HL-60 (cell line): ENCODE results near the gene FAM83G.

ENCODE experiments used
- DNase-seq, 2 experiments: peaks; one replicate each; pipeline ENCODE4 v3.0.0-alpha.2; 2010 to 2020; ENCODE audit warnings: low read depth in 1 of 2, low spot score in 1 of 2
- H3K27ac ChIP-seq: fragments of 250-450 bp; sonication (Bioruptor Pico); replicated peaks from 2 replicates; pipeline ENCODE4 v1.5.1; 2020; ENCODE audit warnings: mild to moderate bottlenecking, moderate library complexity
- H3K27me3 ChIP-seq: fragments of 250-450 bp; sonication (Bioruptor Pico); 2 replicates; pipeline ENCODE4 v1.5.1; 2021; ENCODE audit warnings: mild to moderate bottlenecking, moderate library complexity; ENCODE audit not compliant: insufficient read depth, poor library complexity, severe bottlenecking
- H3K4me3 ChIP-seq: replicated peaks from 2 replicates; pipeline ENCODE4 v1.5.1; 2011; ENCODE audit warnings: mild to moderate bottlenecking, control low read depth, low read length; ENCODE audit not compliant: insufficient read depth
- GABPA ChIP-seq: IDR thresholded peaks from 2 replicates; pipeline ENCODE4 v1.6.1; 2012; ENCODE audit warnings: low read depth
- POLR2AphosphoS5 ChIP-seq: IDR thresholded peaks from 2 replicates; pipeline ENCODE4 v1.6.1; 2012; ENCODE audit warnings: low read depth
- SPI1 ChIP-seq: IDR thresholded peaks from 2 replicates; pipeline ENCODE4 v1.6.1; 2012; ENCODE audit warnings: low read depth, mild to moderate bottlenecking, borderline replicate concordance
- TF ChIP-seq, protein P1 (sequence below): IDR thresholded peaks from one replicate; pipeline ENCODE4 v1.5.1; 2011; ENCODE audit warnings: low read length, control low read depth, inconsistent platforms; ENCODE audit not compliant: insufficient read depth
- TF ChIP-seq, protein P2 (sequence below): IDR thresholded peaks from 2 replicates; pipeline ENCODE4 v1.6.1; 2012; ENCODE audit warnings: low read depth; ENCODE audit not compliant: insufficient replicate concordance

The FAM83G gene

DNA sequence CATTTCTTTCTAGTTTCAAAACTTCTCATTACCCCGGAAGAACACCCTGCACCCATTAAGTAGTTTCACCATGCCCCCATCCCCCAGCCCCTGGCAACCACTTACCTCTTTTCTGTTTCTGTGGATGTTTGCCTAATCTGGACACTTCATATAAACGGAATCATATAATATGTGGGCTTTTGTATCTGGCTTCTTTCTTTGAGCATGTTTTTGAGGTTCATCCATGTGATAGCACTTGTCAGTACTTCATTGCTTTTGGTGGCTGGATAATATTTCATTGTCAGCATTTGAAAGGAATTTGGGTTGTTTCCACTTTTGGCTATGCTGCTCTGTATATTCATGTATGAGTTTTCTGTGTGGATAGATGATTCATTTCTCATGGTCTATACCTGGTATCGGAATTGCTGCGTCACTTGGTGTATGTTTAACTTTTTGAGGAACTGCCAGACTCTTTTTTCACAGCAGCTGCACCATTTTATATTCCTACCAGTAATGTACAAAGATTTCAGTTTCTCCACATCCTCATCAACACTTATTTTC is 82.6 kb downstream of the FAM83G start:
- DNase-seq: peak in 1 of 2 experiments; percentile 12
- Histone ChIP-seq H3K27ac (peak overlapping the region; percentile 16; the same call in 1 of the 2 replicates), H3K4me3 (no peak overlapping the region), H3K27me3 (no peaks in the 10 kb centered on the region)
- TF ChIP-seq GABPA (no peak), SPI1 (peak; percentile 59; the same call in 1 of the 2 replicates)
- TF ChIP-seq, protein P1, sequence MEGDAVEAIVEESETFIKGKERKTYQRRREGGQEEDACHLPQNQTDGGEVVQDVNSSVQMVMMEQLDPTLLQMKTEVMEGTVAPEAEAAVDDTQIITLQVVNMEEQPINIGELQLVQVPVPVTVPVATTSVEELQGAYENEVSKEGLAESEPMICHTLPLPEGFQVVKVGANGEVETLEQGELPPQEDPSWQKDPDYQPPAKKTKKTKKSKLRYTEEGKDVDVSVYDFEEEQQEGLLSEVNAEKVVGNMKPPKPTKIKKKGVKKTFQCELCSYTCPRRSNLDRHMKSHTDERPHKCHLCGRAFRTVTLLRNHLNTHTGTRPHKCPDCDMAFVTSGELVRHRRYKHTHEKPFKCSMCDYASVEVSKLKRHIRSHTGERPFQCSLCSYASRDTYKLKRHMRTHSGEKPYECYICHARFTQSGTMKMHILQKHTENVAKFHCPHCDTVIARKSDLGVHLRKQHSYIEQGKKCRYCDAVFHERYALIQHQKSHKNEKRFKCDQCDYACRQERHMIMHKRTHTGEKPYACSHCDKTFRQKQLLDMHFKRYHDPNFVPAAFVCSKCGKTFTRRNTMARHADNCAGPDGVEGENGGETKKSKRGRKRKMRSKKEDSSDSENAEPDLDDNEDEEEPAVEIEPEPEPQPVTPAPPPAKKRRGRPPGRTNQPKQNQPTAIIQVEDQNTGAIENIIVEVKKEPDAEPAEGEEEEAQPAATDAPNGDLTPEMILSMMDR: no peak

- no peak for DNase-seq
- Histone ChIP-seq H3K27ac (no peak overlapping the region; the same call in 1 of the 2 replicates), H3K27me3 (no peaks in the 10 kb centered on the region), H3K4me3 (no peak overlapping the region)
- no peak for TF ChIP-seq POLR2AphosphoS5
- TF ChIP-seq SPI1: no peak
- TF ChIP-seq, protein P1: no peak
- no peak for TF ChIP-seq GABPA
- TF ChIP-seq, protein P2, sequence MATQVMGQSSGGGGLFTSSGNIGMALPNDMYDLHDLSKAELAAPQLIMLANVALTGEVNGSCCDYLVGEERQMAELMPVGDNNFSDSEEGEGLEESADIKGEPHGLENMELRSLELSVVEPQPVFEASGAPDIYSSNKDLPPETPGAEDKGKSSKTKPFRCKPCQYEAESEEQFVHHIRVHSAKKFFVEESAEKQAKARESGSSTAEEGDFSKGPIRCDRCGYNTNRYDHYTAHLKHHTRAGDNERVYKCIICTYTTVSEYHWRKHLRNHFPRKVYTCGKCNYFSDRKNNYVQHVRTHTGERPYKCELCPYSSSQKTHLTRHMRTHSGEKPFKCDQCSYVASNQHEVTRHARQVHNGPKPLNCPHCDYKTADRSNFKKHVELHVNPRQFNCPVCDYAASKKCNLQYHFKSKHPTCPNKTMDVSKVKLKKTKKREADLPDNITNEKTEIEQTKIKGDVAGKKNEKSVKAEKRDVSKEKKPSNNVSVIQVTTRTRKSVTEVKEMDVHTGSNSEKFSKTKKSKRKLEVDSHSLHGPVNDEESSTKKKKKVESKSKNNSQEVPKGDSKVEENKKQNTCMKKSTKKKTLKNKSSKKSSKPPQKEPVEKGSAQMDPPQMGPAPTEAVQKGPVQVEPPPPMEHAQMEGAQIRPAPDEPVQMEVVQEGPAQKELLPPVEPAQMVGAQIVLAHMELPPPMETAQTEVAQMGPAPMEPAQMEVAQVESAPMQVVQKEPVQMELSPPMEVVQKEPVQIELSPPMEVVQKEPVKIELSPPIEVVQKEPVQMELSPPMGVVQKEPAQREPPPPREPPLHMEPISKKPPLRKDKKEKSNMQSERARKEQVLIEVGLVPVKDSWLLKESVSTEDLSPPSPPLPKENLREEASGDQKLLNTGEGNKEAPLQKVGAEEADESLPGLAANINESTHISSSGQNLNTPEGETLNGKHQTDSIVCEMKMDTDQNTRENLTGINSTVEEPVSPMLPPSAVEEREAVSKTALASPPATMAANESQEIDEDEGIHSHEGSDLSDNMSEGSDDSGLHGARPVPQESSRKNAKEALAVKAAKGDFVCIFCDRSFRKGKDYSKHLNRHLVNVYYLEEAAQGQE: no peak
Observed at GRCh38 chr17:18921485-18921884, 83.1 kb downstream of the FAM83G start.

DNA sequence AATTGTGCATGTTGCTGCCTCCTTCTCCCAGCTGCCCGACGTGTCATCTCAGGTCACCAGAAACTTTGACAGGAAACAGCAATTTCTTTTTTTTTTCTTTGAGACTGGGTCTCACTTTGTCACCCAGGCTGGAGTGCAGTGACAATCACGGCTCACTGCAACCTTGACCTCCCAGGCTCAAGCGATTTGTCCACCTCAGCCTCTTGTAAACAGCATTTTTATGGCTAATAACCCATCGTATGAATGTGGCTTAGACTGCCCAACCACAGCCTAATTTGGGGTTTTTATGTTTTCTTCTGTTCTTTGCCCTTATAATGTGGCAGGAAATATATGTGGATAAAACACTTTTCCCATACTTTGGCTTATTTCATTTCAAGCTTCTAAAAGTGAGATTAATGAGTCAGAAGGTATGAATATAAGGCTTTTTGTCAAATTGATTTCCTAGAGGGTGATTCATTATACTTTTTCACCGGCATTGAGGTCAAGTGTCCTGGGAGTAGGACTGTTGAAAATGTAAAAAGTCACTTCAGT is 83.6 kb downstream of the FAM83G start:
- no peak overlapping the region for H3K27ac ChIP-seq
- TF ChIP-seq, protein P2: no peak
- TF ChIP-seq SPI1: no peak
- TF ChIP-seq, protein P1: no peak
- no peak for TF ChIP-seq POLR2AphosphoS5
- TF ChIP-seq GABPA: no peak
- no peak for DNase-seq
- H3K27me3 ChIP-seq: no peaks in the 10 kb centered on the region
- no peak overlapping the region for H3K4me3 ChIP-seq

GRCh38 chr17:18919963-18920362 is 84.6 kb downstream of the FAM83G start:
- Histone ChIP-seq H3K27ac (no peak overlapping the region), H3K27me3 (no peaks in the 10 kb centered on the region), H3K4me3 (no peak overlapping the region)
- DNase-seq: no peak
- no peak for TF ChIP-seq POLR2AphosphoS5
- TF ChIP-seq, protein P1: no peak
- no peak for TF ChIP-seq SPI1
- no peak for TF ChIP-seq GABPA
- TF ChIP-seq, protein P2: no peak
